Measurements from ENCODE around the gene GPATCH2. TPM values are rescaled to one million over a fixed set of nuclear protein-coding genes. Genes with fewer than 3 reads are reported as not detected.
"Not testable (repeated sequence)": the region's sequence is repeated elsewhere in the genome, so short reads cannot be mapped to it uniquely, and the experiment has no call there.

Gene GPATCH2
- total RNA-seq, 2 donors from 2014 or later = 10.5 to 12.2 TPM

DNA sequence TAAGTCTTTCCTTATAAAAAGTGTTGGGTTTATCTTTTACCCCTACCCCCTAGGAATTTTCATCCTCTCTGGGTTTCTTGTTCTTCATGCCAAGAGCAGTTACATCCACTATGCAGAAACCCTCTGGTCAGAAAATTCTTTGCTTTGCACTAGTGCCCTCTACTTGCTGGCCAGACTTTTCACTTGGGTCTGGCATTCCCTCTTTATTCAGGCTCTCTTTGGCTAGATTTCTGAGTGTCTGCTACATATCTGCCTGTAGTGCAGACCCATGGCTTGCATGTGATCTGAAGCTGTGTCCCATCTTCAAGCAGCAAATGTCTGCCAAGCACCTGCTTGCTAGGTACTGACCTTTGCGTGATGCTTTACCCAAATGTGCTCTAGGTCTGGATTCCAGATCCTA is 237.0 kb downstream of the GPATCH2 start:
- TF ChIP-seq, protein P1, sequence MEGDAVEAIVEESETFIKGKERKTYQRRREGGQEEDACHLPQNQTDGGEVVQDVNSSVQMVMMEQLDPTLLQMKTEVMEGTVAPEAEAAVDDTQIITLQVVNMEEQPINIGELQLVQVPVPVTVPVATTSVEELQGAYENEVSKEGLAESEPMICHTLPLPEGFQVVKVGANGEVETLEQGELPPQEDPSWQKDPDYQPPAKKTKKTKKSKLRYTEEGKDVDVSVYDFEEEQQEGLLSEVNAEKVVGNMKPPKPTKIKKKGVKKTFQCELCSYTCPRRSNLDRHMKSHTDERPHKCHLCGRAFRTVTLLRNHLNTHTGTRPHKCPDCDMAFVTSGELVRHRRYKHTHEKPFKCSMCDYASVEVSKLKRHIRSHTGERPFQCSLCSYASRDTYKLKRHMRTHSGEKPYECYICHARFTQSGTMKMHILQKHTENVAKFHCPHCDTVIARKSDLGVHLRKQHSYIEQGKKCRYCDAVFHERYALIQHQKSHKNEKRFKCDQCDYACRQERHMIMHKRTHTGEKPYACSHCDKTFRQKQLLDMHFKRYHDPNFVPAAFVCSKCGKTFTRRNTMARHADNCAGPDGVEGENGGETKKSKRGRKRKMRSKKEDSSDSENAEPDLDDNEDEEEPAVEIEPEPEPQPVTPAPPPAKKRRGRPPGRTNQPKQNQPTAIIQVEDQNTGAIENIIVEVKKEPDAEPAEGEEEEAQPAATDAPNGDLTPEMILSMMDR (IDR thresholded peaks at IDR 0.05) = no peak
- DNase-seq = no peak
- Histone ChIP-seq H3K9me3 (no peaks in the 10 kb centered on the region), H3K4me3 (no peak overlapping the region), H3K27ac (no peak overlapping the region), H3K36me3 (no peaks in the 10 kb centered on the region), H3K4me1 (no peaks in the 10 kb centered on the region), H3K9ac (ENCODE audit: low read depth in 2 of 2, low read length in 2 of 2) (no peak overlapping the region), H3K27me3 (no peaks in the 10 kb centered on the region)
- intact Hi-C loops (cut with DNase I) = no loop called here

DNA sequence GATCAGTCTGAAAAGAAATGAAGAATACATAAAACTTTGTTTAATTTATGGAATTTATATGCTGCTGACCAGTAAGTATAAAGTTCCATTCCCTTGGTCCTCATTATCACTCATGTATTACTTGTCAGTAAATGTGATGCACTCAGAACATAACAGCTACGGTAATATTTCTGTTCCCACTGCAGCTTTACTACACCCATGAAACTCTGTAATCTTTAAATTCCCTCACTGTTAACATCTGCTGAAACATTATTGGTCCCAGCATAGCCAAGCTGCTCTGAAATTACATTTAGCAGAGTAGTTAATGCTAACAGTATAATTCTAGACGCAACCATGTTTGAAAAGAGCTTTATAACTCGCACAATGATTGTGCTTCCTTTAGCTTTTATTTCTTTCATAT is 238.4 kb downstream of the GPATCH2 start:
- TF ChIP-seq, protein P1 (IDR thresholded peaks at IDR 0.05) = no peak
- no peaks in the 10 kb centered on the region for H3K4me1 ChIP-seq
- no peak overlapping the region for H3K4me3 ChIP-seq
- no peak for DNase-seq
- no peak overlapping the region for H3K9ac ChIP-seq (ENCODE audit: low read depth in 2 of 2, low read length in 2 of 2)
- H3K27me3 ChIP-seq = no peaks in the 10 kb centered on the region
- no peaks in the 10 kb centered on the region for H3K36me3 ChIP-seq
- no peaks in the 10 kb centered on the region for H3K9me3 ChIP-seq
- no peak overlapping the region for H3K27ac ChIP-seq
- intact Hi-C loops (cut with DNase I) = no loop called here

DNA sequence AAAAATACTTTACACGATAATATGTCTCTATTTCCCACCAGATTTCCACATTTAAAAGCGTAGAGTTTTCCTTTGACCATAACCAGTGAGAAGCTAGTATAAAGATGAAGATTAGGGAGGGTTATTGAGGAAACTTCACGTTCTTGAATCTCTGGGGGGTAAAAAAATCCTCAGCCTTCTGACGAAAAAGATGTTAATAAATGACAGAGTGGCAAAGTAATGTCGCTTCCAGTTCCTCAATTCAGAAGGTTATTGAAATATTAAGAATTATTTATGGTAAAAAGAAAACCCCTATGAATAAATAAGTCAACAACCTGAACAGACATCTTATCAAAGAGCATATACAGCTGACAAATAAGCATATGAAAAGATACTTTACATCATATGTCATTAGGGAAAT is 241.0 kb downstream of the GPATCH2 start:
- no peak for DNase-seq
- Histone ChIP-seq H3K9ac (ENCODE audit: low read depth in 2 of 2, low read length in 2 of 2) (no peak overlapping the region), H3K27ac (no peak overlapping the region), H3K36me3 (no peaks in the 10 kb centered on the region), H3K9me3 (no peaks in the 10 kb centered on the region), H3K4me3 (no peak overlapping the region), H3K27me3 (no peaks in the 10 kb centered on the region), H3K4me1 (no peaks in the 10 kb centered on the region)
- TF ChIP-seq, protein P1 (IDR thresholded peaks at IDR 0.05) = no peak
- intact Hi-C loops (cut with DNase I) = no loop called here

DNA sequence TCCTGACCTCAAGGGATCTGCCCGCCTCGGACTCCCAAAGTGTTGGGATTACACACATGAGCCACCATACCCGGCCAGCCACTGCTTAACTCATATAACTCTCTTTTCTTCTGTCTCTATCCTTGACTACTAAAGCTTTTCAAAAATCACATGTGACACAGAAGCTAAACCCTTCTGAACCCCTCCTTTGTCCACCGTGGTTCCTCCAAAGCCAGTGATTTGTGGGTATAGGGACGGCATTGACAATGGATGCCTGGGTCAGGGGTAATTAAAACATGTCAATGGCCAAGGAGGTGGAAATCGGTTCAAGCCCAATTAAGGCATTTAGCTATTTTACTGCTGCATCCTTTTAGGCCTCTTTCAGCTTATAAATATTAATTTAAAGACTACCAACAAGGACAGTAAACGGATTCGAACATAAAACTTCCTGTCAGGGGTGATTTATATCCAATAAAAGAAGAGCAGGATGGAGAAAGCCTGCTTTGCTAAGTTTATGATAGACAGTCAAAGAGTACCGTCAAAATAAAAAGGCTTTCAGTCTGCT is 242.3 kb downstream of the GPATCH2 start:
- TF ChIP-seq, protein P1 (IDR thresholded peaks at IDR 0.05) = no peak
- no peaks in the 10 kb centered on the region for H3K36me3 ChIP-seq
- H3K27me3 ChIP-seq = no peaks in the 10 kb centered on the region
- intact Hi-C loops (cut with DNase I) = no loop called here
- no peak for DNase-seq
- H3K4me3 ChIP-seq = no peak overlapping the region
- no peak overlapping the region for H3K9ac ChIP-seq (ENCODE audit: low read depth in 2 of 2, low read length in 2 of 2)
- no peak overlapping the region for H3K27ac ChIP-seq
- no peaks in the 10 kb centered on the region for H3K9me3 ChIP-seq
- no peaks in the 10 kb centered on the region for H3K4me1 ChIP-seq

DNA sequence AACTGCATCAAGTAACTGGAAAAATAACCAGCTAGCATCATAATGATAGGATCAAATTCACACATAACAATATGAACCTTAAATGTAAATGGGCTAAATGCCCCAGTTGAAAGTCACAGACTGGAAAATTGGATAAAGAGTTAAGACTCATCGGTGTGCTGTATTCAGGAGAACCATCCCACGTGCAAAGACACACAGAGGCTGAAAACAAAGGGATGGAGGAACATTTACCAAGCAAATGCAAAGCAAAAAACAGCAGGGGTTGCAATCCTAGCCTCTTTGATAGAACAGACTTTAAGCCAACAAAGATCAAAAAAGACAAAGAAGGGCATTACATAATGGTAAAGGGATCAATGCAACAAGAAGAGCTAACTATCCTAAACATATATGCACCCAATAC is 249.1 kb downstream of the GPATCH2 start:
- H3K27ac ChIP-seq; H3K4me3 ChIP-seq; intact Hi-C loops (cut with DNase I); H3K9me3 ChIP-seq; H3K27me3 ChIP-seq; H3K4me1 ChIP-seq; H3K9ac ChIP-seq (ENCODE audit: low read depth in 2 of 2, low read length in 2 of 2); DNase-seq; H3K36me3 ChIP-seq: not testable (repeated sequence)

DNA sequence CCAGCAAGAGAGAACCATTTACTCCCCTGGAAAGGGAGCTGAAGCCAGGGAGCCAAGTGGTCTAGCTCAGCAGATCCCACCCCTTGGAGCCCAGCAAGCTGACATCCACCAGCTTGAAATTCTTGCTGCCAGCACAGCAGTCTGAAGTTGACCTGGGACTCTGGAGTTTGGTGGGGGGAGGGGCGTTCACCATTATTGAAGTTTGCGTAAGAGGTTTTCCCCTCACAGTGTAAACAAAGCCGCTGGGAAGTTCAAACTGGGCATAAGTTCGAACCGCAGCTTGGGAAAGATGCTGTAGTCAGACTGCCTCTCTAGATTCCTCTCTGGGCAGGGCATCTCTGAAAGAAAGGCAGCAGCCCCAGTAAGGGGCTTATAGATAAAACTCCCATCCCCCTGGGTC is 251.1 kb downstream of the GPATCH2 start:
- H3K9me3 ChIP-seq; DNase-seq; intact Hi-C loops (cut with DNase I); H3K27me3 ChIP-seq; H3K4me1 ChIP-seq; H3K9ac ChIP-seq (ENCODE audit: low read depth in 2 of 2, low read length in 2 of 2); H3K4me3 ChIP-seq; H3K27ac ChIP-seq; H3K36me3 ChIP-seq: not testable (repeated sequence)
